PC-3 (cell line): Measurements from ENCODE around the gene HYCC1. TPM values are rescaled to one million over a fixed set of nuclear protein-coding genes. Genes with fewer than 3 reads are reported as not detected.

ENCODE experiments used
- ATAC-seq: fragments of 200-7000 bp; cut with Tn5 transposase; 2 replicates; pipeline ENCODE4 v1.9.1; 2020; ENCODE audit warnings: mild to moderate bottlenecking, moderate library complexity
- BruUV-seq: library from RNA; stranded (reverse); fragments of 400-500 nt; replicated peaks from 2 replicates; lab custom pipeline; 2021; lab: Mats Ljungman, UMichigan
- CTCF ChIA-PET: fragments of 300-600 bp; sonication (Branson Sonifier 250); formaldehyde crosslinking; loops from one replicate; lab custom pipeline; 2022; ENCODE audit warnings: antibody characterized with exemption; lab: Charles Lee
- POLR2A ChIA-PET: fragments of 300-600 bp; sonication (Branson Sonifier 250); formaldehyde crosslinking; loops from one replicate; lab custom pipeline; 2022; ENCODE audit warnings: antibody characterized with exemption; ENCODE audit not compliant: unreplicated experiment; lab: Charles Lee
- DNase-seq: peaks from one replicate; pipeline ENCODE4 v3.0.0-alpha.2; 2015
- H2AFZ ChIP-seq: fragments of 300-600 bp; sonication (generic); 2 replicates; pipeline ENCODE4 v1.6.0; 2016; ENCODE audit warnings: antibody characterized with exemption, low read length
- H3F3A ChIP-seq: fragments of 300-600 bp; sonication (generic); one replicate; pipeline ENCODE4 v1.6.0; 2017; ENCODE audit warnings: antibody characterized with exemption, low read length, control low read depth, mild to moderate bottlenecking; ENCODE audit not compliant: unreplicated experiment
- H3K27ac ChIP-seq: fragments of 300-600 bp; sonication (generic); 2 replicates; pipeline ENCODE4 v1.5.1; 2016; ENCODE audit warnings: mild to moderate bottlenecking, low read length
- H3K27me3 ChIP-seq: fragments of 300-600 bp; sonication (generic); 2 replicates; pipeline ENCODE4 v1.6.1; 2016; ENCODE audit warnings: low read length, mixed read lengths
- H3K36me3 ChIP-seq: fragments of 300-600 bp; sonication (generic); 2 replicates; pipeline ENCODE4 v1.6.1; 2016; ENCODE audit warnings: low read depth, mixed run types, low read length, mixed read lengths
- H3K4me1 ChIP-seq: fragments of 300-600 bp; sonication (generic); 2 replicates; pipeline ENCODE4 v1.5.1; 2016; ENCODE audit warnings: low read length; ENCODE audit not compliant: insufficient read depth
- H3K4me2 ChIP-seq: fragments of 300-600 bp; sonication (generic); 2 replicates; pipeline ENCODE4 v1.6.0; 2016; ENCODE audit warnings: low read length
- H3K4me3 ChIP-seq: fragments of 300-600 bp; sonication (generic); 2 replicates; pipeline ENCODE4 v1.5.1; 2016; ENCODE audit warnings: mild to moderate bottlenecking, low read length, mixed read lengths
- H3K79me2 ChIP-seq: fragments of 300-600 bp; sonication (generic); 2 replicates; pipeline ENCODE4 v1.6.1; 2017; ENCODE audit warnings: low read length, mixed read lengths
- H3K9ac ChIP-seq: fragments of 300-600 bp; sonication (generic); 2 replicates; pipeline ENCODE4 v1.6.0; 2016; ENCODE audit warnings: mild to moderate bottlenecking, low read length
- H3K9me2 ChIP-seq: fragments of 300-600 bp; sonication (generic); replicated peaks from 2 replicates; pipeline ENCODE4 v1.6.1; 2016; ENCODE audit warnings: mixed run types, low read length, mixed read lengths
- H3K9me3 ChIP-seq: fragments of 300-600 bp; sonication (generic); 2 replicates; pipeline ENCODE4 v1.6.1; 2016; ENCODE audit warnings: low read length, mixed read lengths
- H4K20me1 ChIP-seq: fragments of 300-600 bp; sonication (generic); 2 replicates; pipeline ENCODE4 v1.6.1; 2016; ENCODE audit warnings: low read length, mixed read lengths
- EZH2 ChIP-seq: fragments of 300-600 bp; sonication (generic); IDR thresholded peaks from one replicate; pipeline ENCODE4 v1.6.1; 2017; ENCODE audit warnings: antibody characterized with exemption, mild to moderate bottlenecking, low read length; ENCODE audit not compliant: unreplicated experiment
- EZH2phosphoT487 ChIP-seq: fragments of 300-600 bp; sonication (generic); IDR thresholded peaks from 2 replicates; pipeline ENCODE4 v1.6.1; 2018; ENCODE audit warnings: mild to moderate bottlenecking, antibody characterized with exemption, low read length, borderline replicate concordance
- intact Hi-C: fragments of 100-400 bp; cut with micrococcal nuclease; formaldehyde crosslinking; loops from 2 replicates; pipeline ENCODE4 v1.9.0; 2023
- total RNA-seq: library from RNA; depleted of rRNA; stranded (reverse); fragments of >200 nt; gene quantifications from 2 replicates; pipeline ENCODE4 v1.2.3, GENCODE V29; 2014; rRNA removed
- TF ChIP-seq, protein P1 (sequence below): fragments of 300-600 bp; sonication (generic); conservative IDR thresholded peaks from 2 replicates; pipeline ENCODE4 v1.5.1; 2017; ENCODE audit warnings: antibody characterized with exemption, low read depth, mild to moderate bottlenecking, low read length

HYCC1 gene
- total RNA-seq, 1 experiment from 2014 or later: 15.5 TPM

DNA sequence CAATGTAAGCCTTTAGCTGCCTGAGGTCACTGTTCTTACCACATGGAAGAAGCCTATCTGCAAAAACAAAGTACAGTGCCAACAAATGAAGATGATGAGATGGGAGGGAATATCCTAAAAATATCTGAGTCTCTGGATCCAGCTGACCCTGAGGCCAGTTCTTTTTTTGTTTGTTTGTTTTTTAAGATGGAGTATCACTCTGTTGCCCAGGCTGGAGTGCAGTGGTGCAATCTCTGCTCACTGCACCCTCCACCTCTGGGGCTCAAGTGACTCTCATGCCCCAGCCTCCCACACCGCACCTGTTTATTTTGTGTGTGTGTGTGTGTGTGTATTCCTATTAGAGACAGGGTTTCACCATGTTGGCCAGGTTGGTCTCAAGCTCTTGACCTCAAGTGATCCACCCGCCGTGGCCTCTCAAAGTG, 44.9 kb downstream of the HYCC1 start:
- no peaks in the 10 kb centered on the region for H4K20me1 ChIP-seq
- ChIA-PET POLR2A (no interaction called here), CTCF (no interaction called here)
- no peaks in the 10 kb centered on the region for H3K27me3 ChIP-seq
- TF ChIP-seq EZH2: no peak
- no peak for TF ChIP-seq EZH2phosphoT487
- TF ChIP-seq, protein P1, sequence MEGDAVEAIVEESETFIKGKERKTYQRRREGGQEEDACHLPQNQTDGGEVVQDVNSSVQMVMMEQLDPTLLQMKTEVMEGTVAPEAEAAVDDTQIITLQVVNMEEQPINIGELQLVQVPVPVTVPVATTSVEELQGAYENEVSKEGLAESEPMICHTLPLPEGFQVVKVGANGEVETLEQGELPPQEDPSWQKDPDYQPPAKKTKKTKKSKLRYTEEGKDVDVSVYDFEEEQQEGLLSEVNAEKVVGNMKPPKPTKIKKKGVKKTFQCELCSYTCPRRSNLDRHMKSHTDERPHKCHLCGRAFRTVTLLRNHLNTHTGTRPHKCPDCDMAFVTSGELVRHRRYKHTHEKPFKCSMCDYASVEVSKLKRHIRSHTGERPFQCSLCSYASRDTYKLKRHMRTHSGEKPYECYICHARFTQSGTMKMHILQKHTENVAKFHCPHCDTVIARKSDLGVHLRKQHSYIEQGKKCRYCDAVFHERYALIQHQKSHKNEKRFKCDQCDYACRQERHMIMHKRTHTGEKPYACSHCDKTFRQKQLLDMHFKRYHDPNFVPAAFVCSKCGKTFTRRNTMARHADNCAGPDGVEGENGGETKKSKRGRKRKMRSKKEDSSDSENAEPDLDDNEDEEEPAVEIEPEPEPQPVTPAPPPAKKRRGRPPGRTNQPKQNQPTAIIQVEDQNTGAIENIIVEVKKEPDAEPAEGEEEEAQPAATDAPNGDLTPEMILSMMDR: no peak
- no peaks in the 10 kb centered on the region for H3F3A ChIP-seq
- no peaks in the 10 kb centered on the region for H3K79me2 ChIP-seq
- H3K4me3 ChIP-seq: no peak overlapping the region
- no TSS peak for BruUV-seq
- H2AFZ ChIP-seq: no peak overlapping the region
- ATAC-seq: no peak
- 0 out of 2 replicates have a peak, but pooled peaks cover 6% of the 10 kb centered on the region for H3K9me3 ChIP-seq
- no peaks in the 10 kb centered on the region for H3K9me2 ChIP-seq
- no peak overlapping the region for H3K9ac ChIP-seq
- intact Hi-C loops: no loop called here
- H3K36me3 ChIP-seq: peaks cover 23% of the 10 kb centered on the region
- no peak overlapping the region for H3K27ac ChIP-seq
- no peaks in the 10 kb centered on the region for H3K4me1 ChIP-seq
- DNase-seq: no peak
- no peak overlapping the region for H3K4me2 ChIP-seq

Other genes with a start within 250 kb of the HYCC1 start
- gene TOMM7, start 191.3 kb downstream of the HYCC1 start, total RNA-seq: 132 and 151 TPM in 2 replicates
- gene KLHL7, start 91.7 kb upstream of the HYCC1 start, total RNA-seq: 31.1 and 34.9 TPM in 2 replicates
- gene NUP42, start 167.9 kb upstream of the HYCC1 start, total RNA-seq: 30.1 and 48.6 TPM in 2 replicates
- gene GPNMB, start 232.6 kb upstream of the HYCC1 start, total RNA-seq: 0.04 TPM in 1 of 2 replicates, not detected in the other